B cell (primary cell): ENCODE results near the gene LARGE2. TPM values are rescaled to one million over a fixed set of nuclear protein-coding genes. Genes with fewer than 3 reads are reported as not detected.

Experiments used
- ATAC-seq: fragments of 200-7000 bp; cut with Tn5 transposase; one replicate; pipeline ENCODE4 v1.10.0; 2021; ENCODE audit warnings: low read depth, mild to moderate bottlenecking, moderate number of reproducible peaks, moderate library complexity
- CTCF ChIA-PET: fragments of 350-600 bp; sonication (Branson Sonifier 250); formaldehyde crosslinking; loops from one replicate; lab custom pipeline; 2021; ENCODE audit warnings: antibody characterized with exemption, inconsistent platforms; lab: Charles Lee
- POLR2A ChIA-PET: fragments of 350-600 bp; sonication (Branson Sonifier 250); formaldehyde crosslinking; loops from one replicate; lab custom pipeline; 2021; ENCODE audit warnings: antibody characterized with exemption; lab: Charles Lee
- DNase-seq: peaks from one replicate; pipeline ENCODE4 v3.0.0; 2013
- H2AFZ ChIP-seq: 2 replicates; pipeline ENCODE4 v1.6.1; 2012; ENCODE audit warnings: mild to moderate bottlenecking, low read depth, low read length; ENCODE audit not compliant: insufficient read depth, poor library complexity, severe bottlenecking
- H3K27ac ChIP-seq, 2 donors: 1 replicate in 1 of 2; 2 replicates in 1 of 2; pipeline ENCODE4 v1.5.1; 2012 to 2013; ENCODE audit warnings: low read length in 2 of 2, mild to moderate bottlenecking in 2 of 2, moderate library complexity in 1 of 2
- H3K27me3 ChIP-seq, 4 experiments: fragments of 200-600 bp in 1 of 4; sonication (generic) in 1 of 4; replicated peaks in 1 of 4; 1 replicate in 2 of 4; 2 replicates in 2 of 4; pipeline versions ENCODE4 v1.6.1 to v1.7.0; 2013 to 2016; ENCODE audit warnings: low read length in 3 of 4, mild to moderate bottlenecking in 2 of 4, mixed read lengths in 1 of 4, moderate library complexity in 1 of 4; ENCODE audit not compliant: insufficient read depth in 4 of 4, control insufficient read depth in 3 of 4; ENCODE audit errors: control extremely low read depth in 1 of 4
- H3K36me3 ChIP-seq, 2 experiments: replicated peaks in 1 of 2; 1 replicate in 1 of 2; 2 replicates in 1 of 2; pipeline versions ENCODE4 v1.6.1 to v1.7.1; 2013; ENCODE audit warnings: low read length in 1 of 2; ENCODE audit not compliant: insufficient read depth in 2 of 2, control insufficient read depth in 1 of 2; ENCODE audit errors: control extremely low read depth in 1 of 2, extremely low read depth in 1 of 2
- H3K4me1 ChIP-seq, 2 donors: fragments of 200-600 bp in 1 of 2; sonication (generic) in 1 of 2; 1 replicate in 1 of 2; 2 replicates in 1 of 2; pipeline versions ENCODE4 v1.5.1 to v1.6.1; 2013 to 2017; ENCODE audit warnings: low read length in 2 of 2; ENCODE audit not compliant: control insufficient read depth in 2 of 2, insufficient read depth in 2 of 2
- H3K4me2 ChIP-seq: replicated peaks from 2 replicates; pipeline ENCODE3; 2012; ENCODE audit warnings: mild to moderate bottlenecking, low read depth, low read length; ENCODE audit not compliant: poor library complexity, severe bottlenecking
- H3K4me3 ChIP-seq, 5 experiments: fragments of 200-600 bp in 1 of 5; sonication (generic) in 1 of 5; 1 replicate in 3 of 5; 2 replicates in 2 of 5; pipeline versions ENCODE4 v1.5.1 to v1.7.0; 2011 to 2016; ENCODE audit warnings: low read length in 4 of 5, mild to moderate bottlenecking in 4 of 5, low read depth in 2 of 5, control low read depth in 1 of 5, moderate library complexity in 1 of 5; ENCODE audit not compliant: insufficient read depth in 1 of 5; ENCODE audit errors: control extremely low read depth in 1 of 5, extremely low read depth in 1 of 5
- H3K79me2 ChIP-seq: fragments of 200-600 bp; sonication (generic); one replicate; pipeline ENCODE4 v1.6.0; 2016; ENCODE audit warnings: low read length; ENCODE audit not compliant: control insufficient read depth, insufficient read depth
- H3K9ac ChIP-seq: fragments of 200-600 bp; sonication (generic); 2 replicates; pipeline ENCODE4 v1.6.1; 2017; ENCODE audit warnings: mild to moderate bottlenecking, low read length, moderate library complexity
- H3K9me3 ChIP-seq, 3 donors: one replicate each; pipeline versions ENCODE4 v1.6.1 to v1.7.1; 2013; ENCODE audit warnings: low read length in 2 of 3; ENCODE audit not compliant: control insufficient read depth in 2 of 3, insufficient read depth in 1 of 3; ENCODE audit errors: control extremely low read depth in 1 of 3
- H4K20me1 ChIP-seq: 2 replicates; pipeline ENCODE4 v1.6.0; 2012; ENCODE audit warnings: mild to moderate bottlenecking, low read length; ENCODE audit not compliant: insufficient read depth, control insufficient read depth, poor library complexity, severe bottlenecking
- H3K27ac Mint-ChIP-seq: one replicate; pipeline ENCODE4 v1.8.0; 2021; ENCODE audit warnings: mixed read lengths
- H3K27me3 Mint-ChIP-seq: one replicate; pipeline ENCODE4 v1.8.0; 2021; ENCODE audit warnings: mixed read lengths
- H3K4me1 Mint-ChIP-seq: one replicate; pipeline ENCODE4 v1.8.0; 2021; ENCODE audit warnings: mixed read lengths
- H3K4me3 Mint-ChIP-seq: one replicate; pipeline ENCODE4 v1.8.0; 2021; ENCODE audit warnings: mixed read lengths
- H3K9me3 Mint-ChIP-seq: one replicate; pipeline ENCODE4 v1.8.0; 2022; ENCODE audit warnings: mixed read lengths; ENCODE audit not compliant: insufficient read depth
- EZH2 ChIP-seq: IDR thresholded peaks from 2 replicates; pipeline ENCODE4 v1.6.1; 2012; ENCODE audit warnings: borderline replicate concordance, low read depth, mild to moderate bottlenecking, moderate library complexity, low read length; ENCODE audit not compliant: insufficient read depth, poor library complexity, severe bottlenecking
- WGBS: methylation state at CpG from one replicate; pipeline ENCODE4 v1.1.5; 2013; ENCODE audit warnings: missing lambda C conversion rate; ENCODE audit not compliant: insufficient coverage; 5-methylcytosine and 5-hydroxymethylcytosine counted together
- intact Hi-C: fragments of 100-400 bp; cut with micrococcal nuclease; formaldehyde crosslinking; loops from one replicate; pipeline ENCODE4 v1.10.0; 2022
- polyA plus RNA-seq: library from polyadenylated mRNA; depleted of rRNA; stranded (reverse); fragments of >200 nt; gene quantifications from 2 replicates; pipeline ENCODE4 v1.2.3, GENCODE V29; 2012
- total RNA-seq, 2 donors: library from RNA; stranded (reverse); fragments of 120-200 nt in 1 of 2; gene quantifications; 1 replicate in 1 of 2; 2 replicates in 1 of 2; pipeline versions ENCODE4 v1.2.3 to v1.2.4, GENCODE V29; 2013 to 2022
- TF ChIP-seq, protein P1 (sequence below): fragments of 200-600 bp; IDR thresholded peaks from one replicate; pipeline ENCODE4 v1.8.0; 2022; ENCODE audit warnings: antibody characterized with exemption, mild to moderate bottlenecking

LARGE2 gene
- total and polyA plus RNA-seq, 2 donors (not counting 1 experiment from before 2014, with no cell fraction given) = 109 to 264 TPM

GRCh38 chr11:45877221-45877620, 45.2 kb upstream of the LARGE2 start:
- H3K9me3 Mint-ChIP-seq = no peaks in the 10 kb centered on the region
- no peak overlapping the region for H3K4me3 Mint-ChIP-seq
- Histone ChIP-seq H3K4me2 (no peak overlapping the region), H3K36me3 (peaks cover 0 to 59% of the 10 kb centered on the region in 2 experiments), H3K9ac (no peak overlapping the region), H3K79me2 (no peaks in the 10 kb centered on the region), H3K4me1 (no peaks in the 10 kb centered on the region), H3K27ac (no peak overlapping the region), H2AFZ (no peak overlapping the region), H3K9me3 (no peaks in the 10 kb centered on the region), H4K20me1 (no peaks in the 10 kb centered on the region), H3K27me3 (no peaks in the 10 kb centered on the region), H3K4me3 (no peak overlapping the region)
- ChIA-PET POLR2A (no interaction called here), CTCF (no interaction called here)
- TF ChIP-seq, protein P1, sequence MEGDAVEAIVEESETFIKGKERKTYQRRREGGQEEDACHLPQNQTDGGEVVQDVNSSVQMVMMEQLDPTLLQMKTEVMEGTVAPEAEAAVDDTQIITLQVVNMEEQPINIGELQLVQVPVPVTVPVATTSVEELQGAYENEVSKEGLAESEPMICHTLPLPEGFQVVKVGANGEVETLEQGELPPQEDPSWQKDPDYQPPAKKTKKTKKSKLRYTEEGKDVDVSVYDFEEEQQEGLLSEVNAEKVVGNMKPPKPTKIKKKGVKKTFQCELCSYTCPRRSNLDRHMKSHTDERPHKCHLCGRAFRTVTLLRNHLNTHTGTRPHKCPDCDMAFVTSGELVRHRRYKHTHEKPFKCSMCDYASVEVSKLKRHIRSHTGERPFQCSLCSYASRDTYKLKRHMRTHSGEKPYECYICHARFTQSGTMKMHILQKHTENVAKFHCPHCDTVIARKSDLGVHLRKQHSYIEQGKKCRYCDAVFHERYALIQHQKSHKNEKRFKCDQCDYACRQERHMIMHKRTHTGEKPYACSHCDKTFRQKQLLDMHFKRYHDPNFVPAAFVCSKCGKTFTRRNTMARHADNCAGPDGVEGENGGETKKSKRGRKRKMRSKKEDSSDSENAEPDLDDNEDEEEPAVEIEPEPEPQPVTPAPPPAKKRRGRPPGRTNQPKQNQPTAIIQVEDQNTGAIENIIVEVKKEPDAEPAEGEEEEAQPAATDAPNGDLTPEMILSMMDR = no peak
- no peak for TF ChIP-seq EZH2
- no peaks in the 10 kb centered on the region for H3K27me3 Mint-ChIP-seq
- H3K4me1 Mint-ChIP-seq = no peaks in the 10 kb centered on the region
- no peak overlapping the region for H3K27ac Mint-ChIP-seq
- WGBS = 100% methylated on average over 8 of the region's 8 CpGs
- intact Hi-C loops = no loop called here
- ATAC-seq (no peak), DNase-seq (no peak)

DNA sequence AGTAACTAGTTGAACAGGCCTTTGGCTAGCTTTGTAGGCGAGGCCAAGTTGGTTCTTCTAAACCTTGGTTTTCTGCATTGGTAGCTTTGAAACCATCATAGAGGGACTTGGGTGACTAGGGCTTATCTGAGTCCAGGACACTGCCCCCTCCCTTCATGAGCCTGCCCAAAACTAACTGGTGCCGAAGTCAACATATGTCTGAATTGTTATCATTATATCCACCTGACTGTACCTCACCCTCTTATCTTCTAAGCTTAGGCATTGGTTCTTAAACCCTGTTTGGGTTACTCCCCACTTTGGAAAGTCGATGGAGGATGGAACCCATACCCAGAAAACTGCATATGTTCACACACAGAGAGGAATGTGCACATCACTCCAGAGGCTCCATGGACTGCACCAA, 44.6 kb upstream of the LARGE2 start:
- no peak overlapping the region for H3K4me2 ChIP-seq
- H3K4me3 ChIP-seq = no peak overlapping the region
- no peaks in the 10 kb centered on the region for H3K4me1 ChIP-seq
- no peaks in the 10 kb centered on the region for H3K9me3 ChIP-seq
- Mint-ChIP-seq H3K4me3 (no peak overlapping the region), H3K27ac (no peak overlapping the region), H3K27me3 (no peaks in the 10 kb centered on the region), H3K9me3 (no peaks in the 10 kb centered on the region), H3K4me1 (no peaks in the 10 kb centered on the region)
- ChIA-PET CTCF (interaction anchor here (1.0 kb wide), 1 partner anchor 131 kb away, joined by 3 read pairs; no protein-coding TSS in a partner anchor), POLR2A (no interaction called here)
- H2AFZ ChIP-seq = no peak overlapping the region
- no peak for TF ChIP-seq EZH2
- TF ChIP-seq, protein P1 = no peak
- intact Hi-C loops = no loop called here
- no peak for DNase-seq
- no peak overlapping the region for H3K27ac ChIP-seq
- H3K27me3 ChIP-seq = no peaks in the 10 kb centered on the region
- no peak overlapping the region for H3K9ac ChIP-seq
- no peak for ATAC-seq
- no peaks in the 10 kb centered on the region for H3K79me2 ChIP-seq
- WGBS = 100% methylated on average over 3 of the region's 3 CpGs
- H3K36me3 ChIP-seq = peaks cover 0 to 57% of the 10 kb centered on the region in 2 experiments
- H4K20me1 ChIP-seq = no peaks in the 10 kb centered on the region
